SK-N-SH treated with all-trans-retinoic acid at 6 μM for 48 hours (cell line): ENCODE results near the gene PLCB4.

Experiments used
- ARNTL ChIP-seq: fragments of 450-650 bp; formaldehyde crosslinking; IDR thresholded peaks from 2 replicates; pipeline ENCODE4 v1.5.0; 2020; ENCODE audit warnings: low read depth, mild to moderate bottlenecking, moderate library complexity, borderline replicate concordance
- BACH2 ChIP-seq: fragments of 250-450 bp; sonication (Bioruptor Pico); IDR thresholded peaks from 2 replicates; pipeline ENCODE4 v1.9.0; 2021; ENCODE audit warnings: mild to moderate bottlenecking, borderline replicate concordance
- GLIS3 ChIP-seq: fragments of 250-450 bp; sonication (Bioruptor Pico); IDR thresholded peaks from 2 replicates; pipeline ENCODE4 v1.5.0; 2020; ENCODE audit warnings: mild to moderate bottlenecking, moderate library complexity
- ISL1 ChIP-seq: fragments of 250-450 bp; sonication (Bioruptor Pico); IDR thresholded peaks from 2 replicates; pipeline ENCODE4 v2.1.2; 2022; ENCODE audit warnings: mild to moderate bottlenecking, moderate library complexity
- OSR1 ChIP-seq: fragments of 250-450 bp; sonication (Bioruptor Pico); IDR thresholded peaks from 2 replicates; pipeline ENCODE4 v1.8.0; 2022; ENCODE audit warnings: moderate library complexity, mild to moderate bottlenecking, inconsistent platforms
- PATZ1 ChIP-seq: fragments of 250-450 bp; sonication (Bioruptor Pico); IDR thresholded peaks from 2 replicates; pipeline ENCODE4 v1.8.0; 2020; ENCODE audit warnings: mild to moderate bottlenecking, moderate library complexity, borderline replicate concordance
- PPARA ChIP-seq: fragments of 250-450 bp; sonication (Bioruptor Pico); IDR thresholded peaks from 2 replicates; pipeline ENCODE4 v1.5.0; 2020; ENCODE audit warnings: mild to moderate bottlenecking, borderline replicate concordance
- RARB ChIP-seq: fragments of 250-450 bp; sonication (Bioruptor Pico); IDR thresholded peaks from 2 replicates; pipeline ENCODE4 v1.8.0; 2021; ENCODE audit warnings: mild to moderate bottlenecking, moderate library complexity
- SNAI2 ChIP-seq: fragments of 250-450 bp; sonication (Bioruptor Pico); IDR thresholded peaks from 2 replicates; pipeline ENCODE4 v1.5.0; 2020; ENCODE audit warnings: mild to moderate bottlenecking, moderate library complexity
- TOX ChIP-seq: fragments of 250-450 bp; sonication (Bioruptor Pico); IDR thresholded peaks from 2 replicates; pipeline ENCODE4 v1.8.0; 2021; ENCODE audit warnings: mild to moderate bottlenecking, moderate library complexity, borderline replicate concordance
- ZC3H10 ChIP-seq: fragments of 250-450 bp; sonication (Bioruptor Pico); IDR thresholded peaks from 2 replicates; pipeline ENCODE4 v1.5.1; 2021; ENCODE audit warnings: mild to moderate bottlenecking, moderate library complexity
- ZFP3 ChIP-seq: fragments of 250-450 bp; sonication (Bioruptor Pico); IDR thresholded peaks from 2 replicates; pipeline ENCODE4 v1.5.0; 2020; ENCODE audit warnings: mild to moderate bottlenecking, moderate library complexity
- ZFP30 ChIP-seq: fragments of 450-650 bp; formaldehyde crosslinking; IDR thresholded peaks from 2 replicates; pipeline ENCODE4 v1.5.0; 2022; ENCODE audit warnings: mild to moderate bottlenecking, moderate library complexity
- TF ChIP-seq, protein P1 (sequence below): fragments of 250-450 bp; sonication (Bioruptor Pico); IDR thresholded peaks from 2 replicates; pipeline ENCODE4 v1.8.0; 2021; ENCODE audit warnings: low read depth, mild to moderate bottlenecking, moderate library complexity, borderline replicate concordance

GRCh38 chr20:9235518-9235917, 166.6 kb downstream of the PLCB4 start:
- TF ChIP-seq ZFP30 (CRISPR knock-in tag): no peak
- TF ChIP-seq GLIS3 (CRISPR knock-in tag): no peak
- 0 out of 2 replicates have a peak, but pooled peaks have one; percentile 28 for TF ChIP-seq ZFP3 (CRISPR knock-in tag)
- TF ChIP-seq PATZ1 (CRISPR knock-in tag): no peak
- TF ChIP-seq ARNTL (CRISPR knock-in tag): no peak
- no peak for TF ChIP-seq RARB (CRISPR knock-in tag)
- TF ChIP-seq OSR1 (CRISPR knock-in tag): no peak
- no peak for TF ChIP-seq PPARA (CRISPR knock-in tag)
- TF ChIP-seq ZC3H10 (CRISPR knock-in tag): 0 out of 2 replicates have a peak, but pooled peaks have one; percentile 30
- no peak for TF ChIP-seq BACH2 (CRISPR knock-in tag)
- TF ChIP-seq TOX (CRISPR knock-in tag): peak; percentile 82; the same call in 1 of the 2 replicates
- TF ChIP-seq, protein P1, sequence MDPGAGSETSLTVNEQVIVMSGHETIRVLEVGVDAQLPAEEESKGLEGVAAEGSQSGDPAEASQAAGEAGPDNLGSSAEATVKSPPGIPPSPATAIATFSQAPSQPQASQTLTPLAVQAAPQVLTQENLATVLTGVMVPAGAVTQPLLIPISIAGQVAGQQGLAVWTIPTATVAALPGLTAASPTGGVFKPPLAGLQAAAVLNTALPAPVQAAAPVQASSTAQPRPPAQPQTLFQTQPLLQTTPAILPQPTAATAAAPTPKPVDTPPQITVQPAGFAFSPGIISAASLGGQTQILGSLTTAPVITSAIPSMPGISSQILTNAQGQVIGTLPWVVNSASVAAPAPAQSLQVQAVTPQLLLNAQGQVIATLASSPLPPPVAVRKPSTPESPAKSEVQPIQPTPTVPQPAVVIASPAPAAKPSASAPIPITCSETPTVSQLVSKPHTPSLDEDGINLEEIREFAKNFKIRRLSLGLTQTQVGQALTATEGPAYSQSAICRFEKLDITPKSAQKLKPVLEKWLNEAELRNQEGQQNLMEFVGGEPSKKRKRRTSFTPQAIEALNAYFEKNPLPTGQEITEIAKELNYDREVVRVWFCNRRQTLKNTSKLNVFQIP: no peak
- TF ChIP-seq ISL1 (CRISPR knock-in tag): peak; percentile 81
- no peak for TF ChIP-seq SNAI2 (CRISPR knock-in tag)
